Fibroblast of skin of left biceps (primary cell): ENCODE data around the gene COG5.

ENCODE experiments used
- DNase-seq, 2 experiments: peaks; one replicate each; pipeline ENCODE4 v3.0.0-alpha.2; 2013; ENCODE audit warnings: low read depth in 2 of 2

Gene COG5

GRCh38 chr7:107505997-107506673, 57.6 kb downstream of the COG5 start:
- no peak for DNase-seq

GRCh38 chr7:107505362-107505761, 58.4 kb downstream of the COG5 start:
- no peak for DNase-seq

GRCh38 chr7:107503687-107504086, 60.0 kb downstream of the COG5 start:
- no peak for DNase-seq

- no peak for DNase-seq
These were observed 60.9 kb downstream of the COG5 start for GRCh38 chr7:107502797-107503196.

GRCh38 chr7:107502154-107502553, 61.6 kb downstream of the COG5 start:
- DNase-seq, result no peak

GRCh38 chr7:107501593-107501992, 62.1 kb downstream of the COG5 start:
- no peak for DNase-seq

GRCh38 chr7:107499731-107500130, 64.0 kb downstream of the COG5 start:
- DNase-seq, result peak in 1 of 2 experiments; percentile 10

GRCh38 chr7:107495516-107495915, 68.2 kb downstream of the COG5 start:
- no peak for DNase-seq

- DNase-seq, result no peak
These were observed 68.8 kb downstream of the COG5 start for GRCh38 chr7:107494884-107495283.

GRCh38 chr7:107494315-107494751, 69.4 kb downstream of the COG5 start:
- no peak for DNase-seq

GRCh38 chr7:107492875-107493274, 70.8 kb downstream of the COG5 start:
- no peak for DNase-seq

- no peak for DNase-seq
These were observed 77.7 kb downstream of the COG5 start for GRCh38 chr7:107486041-107486440.

- no peak for DNase-seq
These were observed 81.1 kb downstream of the COG5 start for GRCh38 chr7:107482571-107482970.

GRCh38 chr7:107480932-107481331, 82.8 kb downstream of the COG5 start:
- DNase-seq, result no peak

GRCh38 chr7:107479303-107479702, 84.4 kb downstream of the COG5 start:
- DNase-seq, result no peak

- no peak for DNase-seq
These were observed 89.6 kb downstream of the COG5 start for GRCh38 chr7:107474104-107474521.

GRCh38 chr7:107472116-107472515, 91.6 kb downstream of the COG5 start:
- DNase-seq, result no peak

- peak in 1 of 2 experiments; percentile 5 for DNase-seq
These were observed 92.2 kb downstream of the COG5 start for GRCh38 chr7:107471292-107472070.

- DNase-seq, result no peak
These were observed 93.8 kb downstream of the COG5 start, which contains the start of gene GPR22 for GRCh38 chr7:107469929-107470328. GPR22 (plus strand) TSS chr7:107470057; CDS start chr7:107474061, 4,004 bp downstream.

GRCh38 chr7:107468824-107469223, 94.9 kb downstream of the COG5 start:
- no peak for DNase-seq

GRCh38 chr7:107467972-107468371, 95.7 kb downstream of the COG5 start:
- no peak for DNase-seq

GRCh38 chr7:107464666-107465226, 99.0 kb downstream of the COG5 start:
- DNase-seq, result no peak
